Measurements from ENCODE around the gene TPR.

DNA sequence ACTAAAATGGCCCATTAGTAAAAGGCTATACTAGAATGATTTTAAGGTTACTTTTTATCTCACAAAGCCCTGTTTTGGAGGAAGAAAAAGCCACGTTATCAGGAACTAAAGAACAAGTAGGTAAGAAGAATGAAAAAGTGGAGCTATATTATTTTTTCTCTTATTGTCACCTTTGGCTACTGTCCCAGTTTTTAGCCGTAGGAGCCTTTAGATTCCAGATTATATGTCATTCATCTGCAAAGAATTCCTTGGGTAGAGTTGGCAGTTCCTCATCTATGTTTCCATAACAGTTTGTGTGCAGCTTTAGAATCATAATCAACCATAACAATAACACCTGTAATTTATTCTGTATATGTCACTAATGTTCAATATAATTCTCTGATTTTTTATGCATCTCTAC is 83.8 kb downstream of the TPR start:
- TF ChIP-seq, protein P1, sequence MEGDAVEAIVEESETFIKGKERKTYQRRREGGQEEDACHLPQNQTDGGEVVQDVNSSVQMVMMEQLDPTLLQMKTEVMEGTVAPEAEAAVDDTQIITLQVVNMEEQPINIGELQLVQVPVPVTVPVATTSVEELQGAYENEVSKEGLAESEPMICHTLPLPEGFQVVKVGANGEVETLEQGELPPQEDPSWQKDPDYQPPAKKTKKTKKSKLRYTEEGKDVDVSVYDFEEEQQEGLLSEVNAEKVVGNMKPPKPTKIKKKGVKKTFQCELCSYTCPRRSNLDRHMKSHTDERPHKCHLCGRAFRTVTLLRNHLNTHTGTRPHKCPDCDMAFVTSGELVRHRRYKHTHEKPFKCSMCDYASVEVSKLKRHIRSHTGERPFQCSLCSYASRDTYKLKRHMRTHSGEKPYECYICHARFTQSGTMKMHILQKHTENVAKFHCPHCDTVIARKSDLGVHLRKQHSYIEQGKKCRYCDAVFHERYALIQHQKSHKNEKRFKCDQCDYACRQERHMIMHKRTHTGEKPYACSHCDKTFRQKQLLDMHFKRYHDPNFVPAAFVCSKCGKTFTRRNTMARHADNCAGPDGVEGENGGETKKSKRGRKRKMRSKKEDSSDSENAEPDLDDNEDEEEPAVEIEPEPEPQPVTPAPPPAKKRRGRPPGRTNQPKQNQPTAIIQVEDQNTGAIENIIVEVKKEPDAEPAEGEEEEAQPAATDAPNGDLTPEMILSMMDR (IDR thresholded peaks at IDR 0.05; ENCODE audit: borderline replicate concordance, extremely low read depth, low read length, poor library complexity, severe bottlenecking): no peak
- TF ChIP-seq EZH2 (IDR thresholded peaks at IDR 0.05; ENCODE audit: borderline replicate concordance, low read depth, low read length, severe bottlenecking): no peak
